ENCODE results near the gene ADAM12.
A peak's percentile ranks its signal among the peaks of the same experiment; 100 is the strongest.

The ADAM12 gene

DNA sequence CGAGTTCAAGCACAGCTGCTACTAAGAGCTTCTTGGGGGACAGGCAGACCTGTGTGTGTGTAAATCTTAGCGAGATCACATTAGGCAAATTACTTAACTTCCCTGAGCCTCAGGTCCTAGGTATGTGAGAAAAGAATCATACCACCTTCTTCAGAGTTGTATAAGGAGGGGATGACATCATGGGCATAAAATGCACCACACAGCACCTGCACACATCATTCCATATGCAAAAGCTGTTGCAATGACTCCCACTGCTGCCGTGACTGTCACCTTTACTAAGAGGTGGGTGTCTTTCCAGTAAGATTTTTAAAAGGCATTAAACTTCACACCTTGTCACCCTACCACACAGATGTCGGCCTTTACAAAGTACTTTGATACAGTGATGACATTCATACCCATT, 345.9 kb downstream of the ADAM12 start:
- DNase-seq, result no peak

DNA sequence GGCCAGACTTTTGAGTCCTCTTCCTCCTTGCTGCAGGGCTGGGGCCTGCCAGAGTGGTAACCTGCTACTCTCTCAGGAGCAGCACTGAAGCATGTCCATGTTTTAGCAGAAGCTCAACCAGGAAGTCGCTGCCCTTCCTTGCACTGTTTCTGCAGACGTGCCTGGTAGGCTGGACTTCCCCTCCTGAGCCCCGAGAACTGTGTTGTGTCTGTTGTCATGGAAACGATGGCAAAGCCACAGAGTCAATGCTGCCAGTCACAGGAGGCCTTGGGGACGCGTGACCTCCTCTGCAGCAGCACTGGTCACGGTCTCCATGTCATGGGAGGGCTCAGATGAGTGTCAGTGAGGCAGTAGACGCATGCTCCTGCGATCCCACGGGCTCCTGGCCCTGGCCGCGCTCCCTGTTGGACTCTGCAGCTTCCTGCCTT, 346.5 kb downstream of the ADAM12 start:
- DNase-seq, result peak; percentile 60 to 71

DNA sequence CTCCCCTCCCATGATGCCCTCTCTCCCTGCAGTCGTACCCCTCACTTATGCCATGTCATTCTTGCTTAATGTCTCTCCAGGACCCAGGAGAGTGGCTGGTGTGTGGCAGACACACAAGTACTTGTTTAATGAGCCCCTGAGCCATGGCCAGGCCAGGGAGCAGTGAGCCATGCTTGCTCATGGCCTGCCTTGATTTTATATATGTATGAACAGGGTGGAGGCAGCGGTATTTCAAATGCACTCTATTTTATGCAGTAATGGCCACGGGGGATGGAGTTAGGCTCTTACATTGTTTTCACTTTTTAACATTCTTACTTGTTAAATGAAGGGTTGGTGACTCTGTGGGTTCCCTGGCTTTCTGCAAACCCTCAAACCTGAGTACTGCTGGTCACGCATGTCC, 347.2 kb downstream of the ADAM12 start:
- no peak for DNase-seq

DNA sequence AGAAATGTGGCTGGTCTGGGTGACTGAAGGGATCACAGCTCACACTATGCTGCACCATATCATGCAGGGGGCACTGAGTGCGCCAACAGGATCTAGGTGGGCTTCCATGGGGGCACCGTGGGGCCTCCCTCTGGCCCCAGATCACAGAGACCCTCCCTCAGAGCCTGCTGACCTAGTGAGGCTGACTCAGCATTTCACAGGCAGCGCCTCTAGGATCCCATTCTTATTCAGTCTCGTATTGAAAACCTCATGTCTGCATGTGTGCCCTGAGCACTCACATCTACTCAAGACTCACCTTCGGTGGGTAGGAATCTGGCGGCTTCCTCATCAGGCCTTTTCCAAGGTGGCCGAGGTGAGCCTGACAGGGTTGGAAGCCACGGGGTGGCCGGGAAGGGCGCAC, 350.3 kb downstream of the ADAM12 start:
- DNase-seq, result no peak

DNA sequence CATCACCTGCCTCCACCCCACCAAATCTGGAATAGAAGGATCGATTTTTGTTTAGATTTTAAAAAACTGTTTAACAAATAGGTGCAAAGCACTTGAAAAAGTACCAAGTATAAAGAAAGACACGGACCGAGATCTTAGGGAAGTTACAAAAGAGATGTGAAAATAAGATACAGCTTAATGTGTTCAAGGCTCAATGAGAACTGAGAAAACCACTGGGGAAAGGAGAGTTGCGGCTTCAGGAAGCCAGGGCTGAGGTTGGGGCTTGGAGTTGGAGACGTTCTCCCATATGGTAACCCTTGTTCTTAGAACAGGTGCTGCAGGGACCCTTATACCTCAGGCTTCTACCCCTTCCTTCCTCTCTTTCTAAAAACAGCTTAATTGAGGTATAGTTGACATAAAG, 351.8 kb downstream of the ADAM12 start:
- no peak for DNase-seq

DNA sequence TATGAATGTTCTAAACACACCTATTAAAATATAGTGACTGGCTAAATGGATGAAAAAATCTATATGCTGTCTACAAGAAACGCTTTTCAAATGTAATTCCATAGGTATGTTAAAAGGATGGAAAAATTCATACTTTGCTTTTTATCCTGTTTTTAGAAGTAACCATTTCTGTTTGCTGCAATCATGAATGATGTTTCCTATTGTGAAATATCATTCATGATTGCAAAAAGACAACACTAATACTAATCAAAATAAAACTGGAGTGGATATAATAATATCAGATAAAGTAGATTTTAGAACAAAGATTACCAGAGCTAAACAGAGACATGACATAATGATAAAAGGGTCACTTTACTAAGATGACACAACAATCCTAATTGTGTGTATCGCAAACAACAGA, 353.7 kb downstream of the ADAM12 start:
- DNase-seq, result no peak

DNA sequence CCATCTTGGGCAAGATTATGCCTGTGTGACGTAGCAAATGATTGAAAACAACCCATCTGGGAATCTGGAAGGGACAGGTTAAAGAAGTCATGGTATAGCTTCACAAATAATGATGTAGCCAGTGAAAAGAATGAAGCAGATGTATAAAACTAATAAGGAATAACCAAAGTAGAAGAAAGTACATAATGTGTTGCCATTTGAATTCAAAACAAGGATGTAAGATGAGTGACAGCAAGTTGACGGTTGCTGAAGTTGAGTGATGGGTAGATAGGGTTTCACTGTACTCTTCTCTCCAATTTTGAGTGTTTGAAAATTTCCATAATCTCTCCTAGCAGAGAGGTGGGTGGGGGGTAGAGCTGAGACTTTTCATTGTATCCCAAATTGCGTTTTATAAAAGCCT, 358.3 kb downstream of the ADAM12 start:
- DNase-seq, result no peak

DNA sequence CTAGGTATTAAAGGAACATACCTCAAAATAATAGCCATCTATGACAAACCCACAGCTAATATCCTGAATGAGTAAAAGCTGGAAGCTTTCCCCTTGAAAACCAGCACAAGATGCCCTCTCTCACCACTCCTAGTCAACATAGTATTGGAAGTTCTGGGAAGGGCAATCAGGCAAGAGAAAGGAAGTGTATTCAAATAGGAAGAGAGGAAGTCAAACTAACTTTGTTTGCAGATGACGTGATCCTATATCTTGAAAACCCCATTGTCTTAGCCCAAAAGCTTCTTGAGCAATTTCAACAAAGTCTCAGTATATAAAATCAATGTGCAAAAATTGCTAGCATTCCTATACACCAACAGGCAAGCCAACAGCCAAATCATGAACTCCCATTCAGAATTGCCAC, 360.6 kb downstream of the ADAM12 start:
- DNase-seq, result no peak

DNA sequence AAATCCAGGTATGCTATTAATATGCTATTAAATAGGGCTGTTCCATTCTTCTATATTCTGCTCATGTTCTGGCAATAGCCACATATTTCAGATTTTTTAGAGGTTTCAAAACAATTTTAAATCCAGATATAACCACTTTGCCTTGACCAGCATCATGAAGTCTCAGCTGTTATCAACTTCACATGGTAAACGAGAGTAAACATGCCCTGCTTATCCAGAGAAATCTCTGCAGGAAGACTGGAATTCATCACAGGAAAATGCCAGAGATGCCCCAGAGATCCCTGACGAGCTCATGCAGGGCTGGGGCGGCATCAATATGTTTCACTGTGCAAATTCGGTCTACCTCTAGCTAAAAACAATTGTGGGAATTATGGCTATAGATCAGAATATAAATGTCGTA, 365.4 kb downstream of the ADAM12 start:
- DNase-seq, result no peak

DNA sequence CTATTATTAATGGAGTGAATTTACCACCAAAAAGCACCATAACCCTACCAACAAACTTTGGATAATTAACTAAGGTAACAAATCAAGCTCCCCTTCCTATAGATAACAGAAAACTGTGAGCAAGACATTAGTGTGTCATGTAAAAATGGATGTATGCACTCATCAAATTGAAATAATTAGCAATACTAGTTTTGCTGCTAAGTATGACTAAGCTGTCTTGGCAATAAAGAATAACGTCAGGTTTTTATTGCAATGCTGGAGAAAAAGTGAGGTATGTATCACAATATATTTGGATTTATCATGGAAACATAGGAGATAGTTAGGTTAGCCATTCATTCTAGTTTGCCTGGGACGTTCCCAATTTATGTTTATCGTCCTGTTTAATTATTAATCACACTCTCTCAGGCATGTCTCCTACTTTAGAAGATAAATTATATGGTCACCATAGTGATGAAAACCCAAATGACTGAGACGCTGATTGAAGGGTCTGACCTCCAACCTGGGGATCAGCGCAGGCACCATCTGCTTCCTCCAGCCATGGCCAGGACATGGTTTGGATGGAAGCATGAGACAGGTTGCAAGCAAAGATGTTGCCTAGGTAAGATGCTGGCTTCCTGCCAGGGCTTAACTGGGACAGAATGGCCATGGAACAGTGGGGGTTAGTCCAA, 366.3 kb downstream of the ADAM12 start:
- DNase-seq, result no peak

DNA sequence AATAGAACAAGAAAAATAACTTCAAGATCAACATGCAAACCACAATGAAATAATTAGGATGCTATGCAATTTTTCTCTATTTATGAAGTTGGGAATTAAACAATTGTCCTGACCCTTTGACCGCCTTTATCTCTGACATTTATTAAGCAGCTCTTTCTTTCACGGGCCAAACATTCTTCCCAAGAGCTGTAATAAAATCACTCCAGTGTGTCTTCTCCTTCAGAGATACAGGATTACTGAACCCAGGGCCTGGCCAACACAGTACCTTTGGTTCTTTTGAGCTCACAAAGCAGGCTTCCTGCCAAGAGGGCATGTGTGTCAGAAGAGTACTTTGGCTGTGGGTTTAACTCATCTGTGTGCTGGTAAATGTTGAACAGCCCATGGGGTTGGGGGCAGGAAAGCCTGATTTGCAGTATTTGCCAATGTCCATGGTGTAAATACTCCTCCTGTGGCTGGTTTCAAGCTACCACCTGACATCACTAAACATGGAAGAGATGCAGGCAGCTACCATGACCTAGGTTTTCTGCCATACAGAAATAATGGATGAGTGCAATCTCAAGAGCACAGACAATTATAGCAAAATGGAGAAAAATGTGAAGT, 370.2 kb downstream of the ADAM12 start:
- no peak for DNase-seq

DNA sequence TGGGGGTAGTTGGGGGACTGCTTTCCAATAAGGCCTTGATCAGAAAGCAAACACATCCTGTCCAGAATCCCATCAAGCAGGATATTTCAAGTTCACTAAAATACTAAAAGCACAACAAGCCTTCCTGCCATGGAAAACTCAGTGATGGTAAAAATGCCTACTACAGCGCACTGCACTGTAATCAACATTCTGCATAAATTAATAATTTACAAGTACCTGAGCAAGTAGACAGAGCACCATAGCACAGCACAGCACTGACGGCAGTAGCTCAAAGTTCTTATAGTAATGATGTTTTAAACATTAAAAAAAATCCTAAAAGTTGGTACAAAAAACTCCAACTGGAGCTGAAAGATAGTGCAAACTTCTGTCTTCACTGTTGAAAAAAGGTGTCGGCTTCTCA, 371.4 kb downstream of the ADAM12 start:
- no peak for DNase-seq

DNA sequence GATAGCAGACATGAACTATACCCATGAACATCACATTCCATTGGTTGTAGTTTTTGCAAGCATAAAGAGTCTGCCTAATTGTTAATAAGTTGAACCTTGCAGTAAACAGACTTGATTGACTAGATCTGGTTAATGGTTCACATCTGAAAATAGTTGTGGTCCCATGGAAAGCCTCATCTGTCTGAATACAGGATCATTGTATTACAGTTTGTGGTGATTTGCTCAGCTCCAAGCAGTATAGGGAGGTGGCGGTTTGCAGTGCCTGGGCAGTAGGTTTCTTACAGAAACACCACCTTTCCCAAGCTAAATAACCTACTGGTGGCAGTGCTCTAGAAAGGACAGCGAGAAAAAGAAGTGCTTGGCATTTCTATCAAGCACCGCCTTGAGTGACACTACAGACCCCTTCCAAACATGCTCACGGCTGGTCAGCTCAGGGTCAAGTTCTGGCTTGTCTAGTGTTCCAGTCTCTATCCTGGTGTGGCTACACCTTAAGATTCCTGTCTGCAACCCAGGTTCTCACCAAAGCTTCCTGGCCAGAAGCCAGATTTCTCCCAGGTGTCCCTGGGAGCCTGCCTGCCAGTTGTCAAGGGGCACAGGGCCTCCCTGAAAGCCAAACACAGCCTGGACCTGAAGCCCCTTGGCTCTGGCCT, 372.0 kb downstream of the ADAM12 start:
- DNase-seq, result no peak

DNA sequence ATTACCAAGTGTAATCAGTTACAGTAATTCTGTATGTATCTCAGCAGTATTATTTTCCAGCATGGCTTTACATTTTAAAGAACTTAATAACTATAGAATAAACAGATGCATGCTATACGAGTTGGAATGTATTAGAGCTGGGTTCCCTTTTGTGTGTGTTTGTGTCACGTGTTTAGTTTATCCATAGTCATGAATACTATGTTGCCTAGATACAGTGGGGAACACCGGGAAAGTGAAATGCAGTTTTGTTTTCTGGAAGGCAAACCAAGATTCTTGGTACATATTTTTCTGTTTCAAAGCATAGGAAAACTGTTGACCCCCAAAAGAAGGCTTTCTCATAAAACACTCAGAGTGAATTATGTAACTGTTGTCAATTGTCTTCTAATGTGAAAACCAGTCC, 372.9 kb downstream of the ADAM12 start:
- no peak for DNase-seq

DNA sequence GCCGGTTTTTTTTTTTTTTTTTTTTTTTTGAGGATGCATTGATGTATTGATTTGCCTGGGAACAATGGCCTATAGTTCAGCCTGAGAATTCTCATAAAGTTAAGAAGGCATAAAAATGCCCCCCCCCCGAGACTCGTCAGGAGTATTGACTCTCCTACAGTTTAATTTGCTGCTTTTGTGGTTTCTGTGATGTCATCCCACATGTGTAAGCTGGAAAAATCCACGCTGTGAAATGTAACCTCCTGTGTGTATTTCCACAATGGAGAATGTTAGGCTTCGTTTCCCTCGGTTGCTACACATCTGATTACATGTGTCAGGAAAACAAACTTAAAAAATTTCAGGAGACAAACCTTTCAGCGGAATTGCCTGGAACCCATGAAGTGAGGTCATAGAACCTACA, 374.0 kb downstream of the ADAM12 start:
- no peak for DNase-seq

DNA sequence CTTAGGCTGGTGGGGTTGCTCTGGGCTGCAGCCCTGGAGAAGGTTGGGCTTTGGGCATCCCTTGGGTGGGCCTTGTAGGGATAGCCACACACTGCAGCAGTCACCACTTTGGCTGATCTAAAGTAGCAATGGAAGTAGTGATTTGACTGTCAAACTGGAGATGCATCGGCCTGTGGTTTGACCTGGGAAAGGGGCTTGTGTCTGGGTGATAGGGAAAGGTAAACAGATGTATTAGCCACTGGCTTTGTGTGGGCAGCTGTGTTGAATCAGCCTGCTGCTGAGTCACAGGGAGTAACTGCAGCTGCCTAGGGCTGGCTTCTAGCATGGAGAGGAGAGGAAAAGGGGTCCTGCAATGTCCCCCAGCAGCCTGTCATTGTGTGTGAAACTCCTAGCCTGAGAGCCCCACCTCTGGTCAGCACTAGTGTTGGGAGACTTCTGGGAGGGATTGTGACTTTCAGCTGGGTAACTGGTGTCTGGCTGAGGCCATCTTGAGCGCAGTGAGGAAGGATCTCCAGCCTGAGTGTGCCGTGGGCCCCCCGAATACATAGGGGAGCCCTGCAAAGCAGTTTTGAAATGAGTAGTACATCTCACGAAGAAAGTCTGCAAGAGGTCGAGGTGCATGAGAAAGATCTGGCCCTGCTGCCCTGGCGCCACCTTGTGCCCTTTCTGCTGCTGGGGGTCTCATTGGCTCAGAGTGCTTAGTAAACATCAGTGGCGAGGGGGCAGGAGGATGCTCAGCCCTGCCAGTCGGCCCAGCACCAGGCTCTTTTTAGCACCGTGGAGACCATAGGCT, 374.6 kb downstream of the ADAM12 start:
- DNase-seq, result peak; percentile 5 to 24

DNA sequence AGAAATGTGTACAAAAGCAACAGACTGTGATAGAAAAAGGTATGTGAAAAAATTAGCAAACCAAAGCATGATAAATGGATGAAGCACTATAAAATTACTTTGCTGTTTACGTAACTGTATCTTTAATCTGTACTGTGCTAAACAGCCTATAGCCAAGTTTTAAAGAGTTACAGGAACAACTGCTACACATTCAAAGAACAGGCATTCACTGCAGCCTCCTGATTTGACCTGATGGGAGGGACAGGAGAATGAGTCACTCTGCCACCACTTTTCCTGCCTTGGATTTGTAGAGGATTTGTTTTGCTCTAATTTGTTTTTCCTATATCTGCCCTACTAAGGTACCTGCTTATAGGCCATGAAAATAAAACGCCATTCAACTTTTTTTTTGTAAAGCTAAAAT, 375.8 kb downstream of the ADAM12 start:
- DNase-seq, result no peak

DNA sequence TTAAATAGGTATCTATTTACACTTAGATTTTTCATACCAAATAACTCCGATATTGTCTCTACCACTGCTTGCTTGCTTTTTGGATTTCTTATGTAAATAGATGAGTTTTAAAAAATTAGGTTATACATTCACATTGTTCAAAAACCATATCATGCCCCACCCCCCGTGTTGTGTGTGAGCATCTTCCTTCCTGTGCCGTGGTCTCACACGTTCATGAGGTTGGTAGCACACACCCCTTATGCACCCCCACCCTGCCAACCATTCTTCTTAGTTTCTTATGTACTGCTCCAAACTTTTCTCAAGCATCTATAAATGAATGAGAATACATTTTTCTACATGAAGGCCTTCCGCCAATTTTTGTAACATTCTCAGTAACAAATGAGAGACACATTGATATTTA, 376.3 kb downstream of the ADAM12 start:
- no peak for DNase-seq

DNA sequence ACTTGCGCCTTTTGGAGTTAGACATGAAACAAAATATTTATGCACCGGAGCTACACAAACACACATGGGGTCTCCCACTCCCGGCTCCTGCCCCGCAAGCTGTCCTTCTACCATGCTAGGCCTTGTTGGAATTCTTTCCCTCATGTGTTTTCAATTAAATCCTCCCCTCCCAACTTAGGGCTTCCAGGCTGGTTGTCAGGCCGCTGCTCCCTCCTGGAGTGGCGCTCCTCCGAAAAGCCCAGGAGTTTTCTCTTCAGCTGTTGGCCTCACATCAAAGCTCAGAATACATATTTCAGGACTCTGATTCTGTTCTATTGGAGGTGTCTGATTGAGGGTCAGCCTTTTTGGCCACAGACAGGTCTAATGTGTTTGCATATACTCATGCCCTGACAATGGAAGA, 378.6 kb downstream of the ADAM12 start:
- DNase-seq, result no peak

DNA sequence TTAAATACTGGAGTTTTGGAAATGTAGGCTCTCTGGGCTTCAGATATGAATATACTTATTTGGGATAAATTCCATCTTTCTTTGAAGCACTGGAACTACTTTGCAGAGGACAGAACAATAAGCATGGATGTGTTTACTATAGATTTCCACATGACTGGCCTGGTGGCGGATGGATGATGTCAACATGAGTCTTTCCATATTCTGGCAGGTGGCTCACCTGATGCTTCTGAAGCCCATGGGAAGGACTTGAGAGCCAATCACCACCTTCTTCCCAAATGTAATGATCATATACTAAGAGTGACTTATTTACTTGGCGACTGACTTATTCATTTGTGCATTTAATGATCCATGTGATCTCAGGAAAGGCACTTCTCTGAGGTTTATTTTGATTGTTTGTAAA, 381.4 kb downstream of the ADAM12 start:
- no peak for DNase-seq

DNA sequence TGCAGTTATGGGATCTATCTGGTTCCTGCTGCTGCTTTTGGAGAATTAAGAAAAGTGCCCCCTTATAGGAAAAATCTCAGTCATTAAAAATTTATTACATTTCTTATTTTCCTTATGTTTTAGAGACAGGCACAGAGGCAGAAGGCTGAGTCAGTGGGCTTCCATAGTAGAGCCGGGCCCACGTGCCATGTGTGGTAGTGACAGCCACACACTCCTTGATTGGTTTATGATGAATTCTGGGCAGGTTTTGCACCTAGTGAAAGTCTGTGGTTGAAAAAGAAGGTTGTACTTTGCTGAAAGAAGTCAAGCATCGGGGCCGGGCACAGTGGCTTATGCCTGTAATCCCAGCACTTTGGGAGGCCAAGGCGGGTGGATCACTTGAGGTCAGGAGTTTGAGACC, 382.0 kb downstream of the ADAM12 start:
- no peak for DNase-seq

DNA sequence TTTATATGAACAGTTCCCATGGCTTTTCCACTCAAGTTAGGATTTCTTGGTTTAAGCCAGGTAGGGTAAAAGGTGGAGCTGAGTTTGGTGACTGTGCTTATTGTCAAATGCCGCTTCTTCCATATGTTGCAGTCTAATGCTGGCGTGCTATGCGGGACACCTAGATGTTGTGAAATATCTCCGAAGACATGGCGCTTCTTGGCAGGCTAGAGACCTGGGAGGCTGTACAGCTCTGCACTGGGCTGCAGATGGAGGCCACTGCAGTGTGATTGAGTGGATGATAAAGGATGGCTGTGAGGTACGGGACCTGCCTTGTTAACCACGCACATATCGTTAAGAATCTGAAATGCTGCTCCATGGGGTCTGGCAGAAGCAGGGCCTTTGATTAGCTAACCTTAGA, 383.5 kb downstream of the ADAM12 start:
- no peak for DNase-seq

DNA sequence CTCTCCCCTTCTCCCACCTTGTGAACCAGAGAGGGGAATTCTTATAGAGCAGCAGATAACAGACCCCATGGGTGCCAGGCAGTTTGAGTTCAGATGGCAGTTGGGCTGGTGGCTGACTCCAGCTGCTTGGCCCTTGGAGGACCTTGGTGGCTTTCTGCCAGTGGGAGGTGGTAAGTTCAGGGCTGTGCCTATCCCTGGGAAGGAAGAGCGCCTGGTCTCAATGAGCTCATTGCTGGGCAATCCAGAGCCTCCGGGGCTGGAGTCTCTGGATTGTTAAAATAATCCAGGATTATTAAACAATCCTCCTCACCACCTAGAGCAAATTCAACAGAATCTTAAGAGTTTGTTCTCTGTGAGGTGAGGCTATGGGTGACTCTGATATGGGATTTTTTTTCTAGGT, 386.7 kb downstream of the ADAM12 start:
- no peak for DNase-seq

DNA sequence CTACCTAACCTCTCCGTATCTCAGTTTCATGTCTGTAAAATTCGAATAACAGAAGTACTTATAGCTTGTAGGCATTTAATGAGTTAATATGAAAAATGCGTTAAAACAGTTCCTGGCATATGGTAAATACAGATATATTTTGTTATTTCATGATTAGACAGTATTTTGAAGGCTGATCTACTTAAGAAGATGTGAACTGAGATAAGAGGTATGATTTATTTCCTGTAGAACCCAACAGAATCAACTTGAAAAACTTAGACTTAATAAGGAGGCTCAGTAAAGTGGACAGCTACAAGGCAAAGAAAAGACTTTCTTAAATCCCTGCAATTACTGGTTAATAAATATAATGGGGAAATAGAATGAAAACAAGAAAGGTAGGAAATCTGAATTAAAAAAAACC, 388.6 kb downstream of the ADAM12 start:
- DNase-seq, result no peak

Data from activated CD4-positive, alpha-beta T cell treated with anti-CD3 and anti-CD28 coated beads, Interleukin-2, amount 50 U/mL, for 48 hours (primary cell).